ENCODE results near the gene ARHGEF4. TPM values are rescaled to one million over a fixed set of nuclear protein-coding genes. Genes with fewer than 3 reads are reported as not detected.
"Not testable (repeated sequence)": the region's sequence is repeated elsewhere in the genome, so short reads cannot be mapped to it uniquely, and the experiment has no call there.

The ARHGEF4 gene
- total RNA-seq, 1 donor from 2014 or later: 9.1 TPM

DNA sequence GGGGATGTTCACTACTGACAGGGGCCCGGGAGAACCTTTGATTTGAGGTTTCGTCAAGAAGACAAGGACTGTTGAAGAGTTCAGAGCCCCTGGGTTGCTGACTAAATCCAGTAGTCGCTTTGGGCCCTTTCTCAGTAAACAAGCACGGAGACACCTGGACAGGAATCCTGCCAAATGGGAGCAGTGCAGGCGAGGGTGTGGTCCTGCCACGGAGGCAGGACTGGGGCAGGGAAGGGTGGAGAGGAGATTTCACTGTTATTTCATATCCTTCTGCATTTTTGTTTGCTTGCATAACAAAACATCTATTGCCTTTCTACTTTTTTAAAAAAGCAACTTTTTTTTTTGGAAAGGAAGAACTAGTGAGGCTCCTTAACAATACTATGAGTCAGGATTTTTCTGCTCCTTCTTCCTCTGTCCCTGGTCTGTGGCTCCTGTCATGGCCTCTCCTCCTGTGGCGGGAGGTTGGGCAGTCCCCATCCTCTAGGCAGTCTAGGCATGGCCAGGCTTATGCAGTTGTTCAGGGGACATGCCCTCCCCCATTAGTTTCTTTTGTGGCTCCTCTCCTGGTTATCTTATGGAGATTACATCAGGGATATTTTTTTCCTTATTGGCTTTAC, 57.7 kb downstream of the ARHGEF4 start:
- no peak for TF ChIP-seq CTCF (IDR thresholded peaks at IDR 0.05)
- Histone ChIP-seq H3K4me3 (no peak overlapping the region), H3K4me1 (no peaks in the 10 kb centered on the region), H3K36me3 (no peaks in the 10 kb centered on the region), H3K27me3 (ENCODE audit: low read depth) (peaks cover 5% of the 10 kb centered on the region), H3K9me3 (no peaks in the 10 kb centered on the region), H3K27ac (no peak overlapping the region)
- intact Hi-C loops (cut with DNase I): no loop called here
- ATAC-seq (no peak), DNase-seq (no peak)

- Histone ChIP-seq H3K9me3 (no peaks in the 10 kb centered on the region), H3K27ac (no peak overlapping the region), H3K27me3 (ENCODE audit: low read depth) (no peaks in the 10 kb centered on the region), H3K36me3 (no peaks in the 10 kb centered on the region), H3K4me3 (no peak overlapping the region), H3K4me1 (no peaks in the 10 kb centered on the region)
- intact Hi-C loops (cut with DNase I): no loop called here
- no peak for DNase-seq
- no peak for ATAC-seq
- TF ChIP-seq CTCF (IDR thresholded peaks at IDR 0.05): no peak
These were observed 60.1 kb downstream of the ARHGEF4 start for GRCh38 chr2:130896813-130897212.

GRCh38 chr2:130898553-130898952, 61.8 kb downstream of the ARHGEF4 start:
- no peak for DNase-seq
- H3K36me3 ChIP-seq: no peaks in the 10 kb centered on the region
- no peaks in the 10 kb centered on the region for H3K4me1 ChIP-seq
- H3K27ac ChIP-seq: no peak overlapping the region
- TF ChIP-seq CTCF (IDR thresholded peaks at IDR 0.05): no peak
- no peak for ATAC-seq
- H3K4me3 ChIP-seq: no peak overlapping the region
- intact Hi-C loops (cut with DNase I): no loop called here
- H3K27me3 ChIP-seq (ENCODE audit: low read depth): no peaks in the 10 kb centered on the region
- no peaks in the 10 kb centered on the region for H3K9me3 ChIP-seq

- Histone ChIP-seq H3K27ac (no peak overlapping the region), H3K9me3 (no peaks in the 10 kb centered on the region), H3K4me3 (no peak overlapping the region), H3K27me3 (ENCODE audit: low read depth) (no peaks in the 10 kb centered on the region), H3K36me3 (no peaks in the 10 kb centered on the region), H3K4me1 (no peaks in the 10 kb centered on the region)
- no peak for TF ChIP-seq CTCF (IDR thresholded peaks at IDR 0.05)
- DNase-seq (no peak), ATAC-seq (no peak)
- intact Hi-C loops (cut with DNase I): no loop called here
These were observed 62.6 kb downstream of the ARHGEF4 start for GRCh38 chr2:130899306-130899705.

GRCh38 chr2:130901061-130901460, 64.3 kb downstream of the ARHGEF4 start:
- Histone ChIP-seq H3K4me1 (no peaks in the 10 kb centered on the region), H3K36me3 (no peaks in the 10 kb centered on the region), H3K27me3 (ENCODE audit: low read depth) (no peaks in the 10 kb centered on the region), H3K4me3 (no peak overlapping the region), H3K9me3 (peaks cover 2% of the 10 kb centered on the region), H3K27ac (no peak overlapping the region)
- DNase-seq (no peak), ATAC-seq (no peak)
- TF ChIP-seq CTCF (IDR thresholded peaks at IDR 0.05): no peak
- intact Hi-C loops (cut with DNase I): no loop called here

DNA sequence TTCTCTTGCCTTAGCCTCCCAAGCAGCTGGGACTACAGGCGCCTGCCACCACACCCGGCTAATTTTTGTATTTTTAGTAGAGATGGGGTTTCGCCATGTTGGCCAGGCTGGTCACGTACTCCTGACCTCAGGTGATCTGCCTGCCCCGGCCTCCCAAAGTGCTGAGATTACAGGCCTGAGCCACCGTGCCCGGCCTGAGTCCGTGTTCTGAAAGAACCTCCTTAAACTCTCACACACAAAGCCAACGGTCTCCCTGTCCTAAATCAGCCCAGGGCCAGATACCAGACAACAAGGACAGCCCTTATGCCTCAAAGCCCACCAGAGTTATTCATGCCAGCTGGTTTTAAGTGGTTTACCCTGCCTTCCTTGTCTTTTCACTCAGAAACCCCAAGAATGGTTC, 64.9 kb downstream of the ARHGEF4 start:
- H3K4me3 ChIP-seq; H3K27ac ChIP-seq; H3K36me3 ChIP-seq; H3K27me3 ChIP-seq (ENCODE audit: low read depth); H3K4me1 ChIP-seq; ATAC-seq; DNase-seq; intact Hi-C loops (cut with DNase I); H3K9me3 ChIP-seq: not testable (repeated sequence)

All from lower lobe of right lung (tissue), 2 donors.